Endothelial cell of umbilical vein (primary cell): ENCODE data around the gene CYP1B1.
"Not testable (repeated sequence)": the region's sequence is repeated elsewhere in the genome, so short reads cannot be mapped to it uniquely, and the experiment has no call there.

Experiments used
- CTCF ChIP-seq, 2 donors: IDR thresholded peaks; 1 replicate in 1 of 2; 2 replicates in 1 of 2; pipeline ENCODE4 v1.5.1; 2011; ENCODE audit warnings: low read length in 2 of 2, mild to moderate bottlenecking in 2 of 2, moderate library complexity in 2 of 2, control low read depth in 1 of 2, inconsistent platforms in 1 of 2, low read depth in 1 of 2; ENCODE audit not compliant: insufficient read depth in 1 of 2; ENCODE audit errors: extremely low read depth in 1 of 2
- EZH2 ChIP-seq: IDR thresholded peaks from 2 replicates; pipeline ENCODE4 v1.6.1; 2012; ENCODE audit warnings: borderline replicate concordance, low read depth, mild to moderate bottlenecking, moderate library complexity, low read length, inconsistent platforms; ENCODE audit not compliant: severe bottlenecking
- FOS ChIP-seq: IDR thresholded peaks from 2 replicates; pipeline ENCODE4 v1.6.1; 2011; ENCODE audit warnings: mild to moderate bottlenecking, low read length, moderate library complexity, borderline replicate concordance; ENCODE audit not compliant: insufficient read depth
- JUN ChIP-seq: IDR thresholded peaks from 2 replicates; pipeline ENCODE4 v1.6.1; 2011; ENCODE audit warnings: borderline replicate concordance, low read depth; ENCODE audit not compliant: insufficient read length, insufficient read depth
- MYC ChIP-seq: IDR thresholded peaks from one replicate; pipeline ENCODE4 v1.6.1; 2011; ENCODE audit warnings: mild to moderate bottlenecking, low read depth, low read length
- POLR2A ChIP-seq: IDR thresholded peaks from 2 replicates; pipeline ENCODE4 v1.6.1; 2012; ENCODE audit warnings: low read depth, mild to moderate bottlenecking, control low read depth, low read length
- POLR2AphosphoS5 ChIP-seq: IDR thresholded peaks from 2 replicates; pipeline ENCODE4 v1.6.1; 2012; ENCODE audit warnings: low read depth, mild to moderate bottlenecking, control low read depth, low read length, moderate library complexity; ENCODE audit not compliant: insufficient read depth

- not testable (repeated sequence) for TF ChIP-seq POLR2AphosphoS5; CTCF (IDR thresholded peaks at IDR 0.05; ENCODE audit: extremely low read depth in 1 of 2, insufficient read depth in 1 of 2, low read depth in 1 of 2, low read length in 2 of 2); MYC; POLR2A; JUN; EZH2; FOS
Measured at GRCh38 chr2:38084556-38084955, 8.6 kb upstream of the CYP1B1 start.
